GM19397 (cell line): ENCODE results near the gene IGSF5.

Experiments
- ATAC-seq: cut with Tn5 transposase; IDR thresholded peaks from one replicate; pipeline ENCODE4 v1.9.1; 2021; ENCODE audit warnings: mild to moderate bottlenecking, moderate library complexity; ENCODE audit not compliant: unreplicated experiment

IGSF5 gene

GRCh38 chr21:39812983-39813382 lies 68.0 kb downstream of the IGSF5 start:
- ATAC-seq = no peak

- no peak for ATAC-seq
Measured at GRCh38 chr21:39818557-39818956, 73.6 kb downstream of the IGSF5 start.

- no peak for ATAC-seq
Measured at GRCh38 chr21:39822042-39822441, 77.1 kb downstream of the IGSF5 start.

GRCh38 chr21:39825250-39825649 lies 80.3 kb downstream of the IGSF5 start:
- no peak for ATAC-seq

GRCh38 chr21:39834543-39834942 lies 89.6 kb downstream of the IGSF5 start:
- no peak for ATAC-seq

GRCh38 chr21:39837861-39838359 lies 92.9 kb downstream of the IGSF5 start:
- no peak for ATAC-seq

GRCh38 chr21:39840373-39841097 lies 95.6 kb downstream of the IGSF5 start:
- ATAC-seq = no peak

GRCh38 chr21:39842741-39843459 lies 97.9 kb downstream of the IGSF5 start:
- ATAC-seq = no peak

GRCh38 chr21:39843483-39843882 lies 98.5 kb downstream of the IGSF5 start:
- no peak for ATAC-seq

GRCh38 chr21:39843916-39844315 lies 98.9 kb downstream of the IGSF5 start:
- no peak for ATAC-seq

- no peak for ATAC-seq
Measured at GRCh38 chr21:39845571-39846130, 100.7 kb downstream of the IGSF5 start.

GRCh38 chr21:39847877-39848276 lies 102.9 kb downstream of the IGSF5 start:
- no peak for ATAC-seq

- ATAC-seq = no peak
Measured at GRCh38 chr21:39849014-39849655, 104.2 kb downstream of the IGSF5 start.

- ATAC-seq = no peak
Measured at GRCh38 chr21:39850333-39850732, 105.3 kb downstream of the IGSF5 start.

- no peak for ATAC-seq
Measured at GRCh38 chr21:39851002-39851618, 106.1 kb downstream of the IGSF5 start.
